Measurements from ENCODE around the gene PNPLA7. TPM values are rescaled to one million over a fixed set of nuclear protein-coding genes. Genes with fewer than 3 reads are reported as not detected.

The PNPLA7 gene
- total RNA-seq, 1 donor from 2014 or later = 13.7 TPM

- Histone ChIP-seq H3K36me3 (no peaks in the 10 kb centered on the region), H3K27ac (no peak overlapping the region), H3K27me3 (peaks cover 5% of the 10 kb centered on the region), H3K4me3 (no peak overlapping the region), H3K9me3 (no peaks in the 10 kb centered on the region), H3K4me1 (peaks cover 7% of the 10 kb centered on the region)
- DNase-seq = no peak
- intact Hi-C loops (cut with DNase I) = no loop called here
- no peak for ATAC-seq
- no peak for TF ChIP-seq CTCF (IDR thresholded peaks at IDR 0.05)
Measured at GRCh38 chr9:137441935-137442321, 108.3 kb downstream of the PNPLA7 start.

- peaks cover 7% of the 10 kb centered on the region for H3K4me1 ChIP-seq
- DNase-seq = peak; percentile 83
- no peaks in the 10 kb centered on the region for H3K9me3 ChIP-seq
- no peak within 1 kb of the TSS for H3K27ac ChIP-seq
- no peaks in the 10 kb centered on the region for H3K36me3 ChIP-seq
- intact Hi-C loops (cut with DNase I) = no loop called here
- peak within 1 kb of the TSS; percentile 41 for H3K4me3 ChIP-seq
- TF ChIP-seq CTCF (IDR thresholded peaks at IDR 0.05) = no peak
- H3K27me3 ChIP-seq = peaks cover 5% of the 10 kb centered on the region
- ATAC-seq = peak; percentile 65
Measured at GRCh38 chr9:137441289-137441934, 108.8 kb downstream of the PNPLA7 start, which contains the start of gene ENTPD8. ENTPD8 (minus strand) TSS chr9:137441357; CDS start chr9:137438285, 3,072 bp downstream.

- H3K9me3 ChIP-seq = no peaks in the 10 kb centered on the region
- H3K27ac ChIP-seq = no peak overlapping the region
- H3K27me3 ChIP-seq = peaks cover 5% of the 10 kb centered on the region
- intact Hi-C loops (cut with DNase I) = no loop called here
- H3K4me1 ChIP-seq = no peaks in the 10 kb centered on the region
- no peaks in the 10 kb centered on the region for H3K36me3 ChIP-seq
- TF ChIP-seq CTCF (IDR thresholded peaks at IDR 0.05) = no peak
- DNase-seq (peak; percentile 57), ATAC-seq (no peak)
- no peak overlapping the region for H3K4me3 ChIP-seq
Measured at GRCh38 chr9:137439158-137439714, 111.0 kb downstream of the PNPLA7 start.

- Histone ChIP-seq H3K4me3 (no peak overlapping the region), H3K36me3 (no peaks in the 10 kb centered on the region), H3K27me3 (peaks cover 5% of the 10 kb centered on the region), H3K9me3 (no peaks in the 10 kb centered on the region), H3K4me1 (no peaks in the 10 kb centered on the region), H3K27ac (no peak overlapping the region)
- intact Hi-C loops (cut with DNase I) = no loop called here
- TF ChIP-seq CTCF (IDR thresholded peaks at IDR 0.05) = no peak
- ATAC-seq = no peak
- DNase-seq = peak; percentile 47
Measured at GRCh38 chr9:137438591-137439157, 111.5 kb downstream of the PNPLA7 start.

- Histone ChIP-seq H3K4me1 (no peaks in the 10 kb centered on the region), H3K27ac (no peak overlapping the region), H3K4me3 (no peak overlapping the region), H3K27me3 (peaks cover 5% of the 10 kb centered on the region), H3K36me3 (no peaks in the 10 kb centered on the region), H3K9me3 (no peaks in the 10 kb centered on the region)
- ATAC-seq (no peak), DNase-seq (peak; percentile 62)
- intact Hi-C loops (cut with DNase I) = no loop called here
- no peak for TF ChIP-seq CTCF (IDR thresholded peaks at IDR 0.05)
Measured at GRCh38 chr9:137437691-137438590, 112.3 kb downstream of the PNPLA7 start.

All from upper lobe of right lung (tissue), 1 donor.